NCI-H69 (cell line): ENCODE results near the gene CBX2.

Experiments
- DNase-seq: peaks from one replicate; lab custom pipeline; 2025; lab: John Stamatoyannopoulos, UW

CBX2 gene

GRCh38 chr17:79829004-79829403 lies 51.1 kb downstream of the CBX2 start:
- DNase-seq, result no peak

DNA sequence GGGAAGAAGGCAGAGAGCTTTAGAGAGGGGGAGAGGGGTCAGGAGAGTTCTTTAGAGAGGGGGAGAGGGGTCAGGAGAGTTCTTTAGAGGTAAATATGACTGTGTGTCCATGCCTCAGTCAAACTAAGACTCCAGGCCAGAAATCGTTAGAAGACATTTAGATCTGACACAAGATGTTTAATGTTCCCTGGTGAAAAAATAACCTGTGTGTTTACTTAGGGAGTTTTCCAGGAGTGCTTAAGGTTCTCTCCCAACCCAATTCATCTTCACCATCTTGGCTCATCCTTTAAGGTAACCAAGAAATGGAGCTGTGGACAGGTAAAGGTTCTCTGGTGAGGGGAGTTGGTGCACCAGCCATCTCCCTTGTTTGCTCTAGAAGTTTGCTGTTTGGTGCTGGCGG lies 51.5 kb downstream of the CBX2 start:
- DNase-seq, result no peak

GRCh38 chr17:79830303-79830702 lies 52.4 kb downstream of the CBX2 start:
- DNase-seq, result no peak

GRCh38 chr17:79830763-79831264 lies 52.9 kb downstream of the CBX2 start:
- DNase-seq, result peak; percentile 41

GRCh38 chr17:79831265-79832217 lies 53.6 kb downstream of the CBX2 start:
- DNase-seq, result no peak

DNA sequence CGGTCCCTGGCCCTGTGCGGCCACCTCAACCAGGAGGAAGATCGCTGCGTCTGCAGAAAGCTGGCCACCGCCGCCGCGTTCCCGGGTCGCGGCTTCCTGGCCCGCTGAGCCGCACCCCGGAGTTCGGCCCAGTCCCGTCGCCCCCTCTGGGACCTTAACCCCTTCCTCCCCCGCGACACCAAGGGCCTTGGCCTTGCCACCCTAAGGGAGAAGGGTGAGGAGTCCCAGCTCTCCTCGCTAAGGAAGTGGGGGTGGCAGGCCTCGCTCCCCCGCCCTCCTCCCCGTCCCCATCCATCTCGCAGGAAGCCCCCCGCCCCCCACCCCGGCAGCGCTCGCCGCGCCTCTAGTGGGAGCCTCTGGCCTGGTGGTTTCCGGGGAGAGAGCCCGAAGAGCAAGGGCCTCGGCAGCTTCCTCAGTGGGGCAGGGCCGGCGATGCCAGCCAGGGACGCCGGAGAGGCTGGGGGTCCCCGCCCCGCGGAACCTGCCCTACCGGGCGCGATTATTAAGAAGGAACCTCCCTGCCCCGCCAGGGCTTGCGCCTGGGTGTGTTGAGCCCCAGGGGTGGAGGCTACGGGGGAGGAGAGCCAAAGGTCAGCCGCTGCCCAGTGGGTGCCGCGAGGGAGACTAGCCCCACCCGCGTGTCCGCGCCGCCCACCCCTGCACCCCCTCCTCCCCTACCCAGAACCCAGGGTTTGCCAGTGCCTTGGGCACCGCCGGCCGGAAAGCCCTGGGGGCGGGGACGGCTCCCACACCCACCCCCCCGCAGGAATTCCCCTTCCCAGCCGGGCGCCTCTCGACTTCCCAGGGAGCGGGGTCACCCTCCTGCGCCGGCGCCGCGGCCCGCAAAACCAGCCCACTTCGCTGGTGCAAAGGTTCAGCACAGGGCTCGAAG lies 54.5 kb downstream of the CBX2 start:
- DNase-seq, result no peak

DNA sequence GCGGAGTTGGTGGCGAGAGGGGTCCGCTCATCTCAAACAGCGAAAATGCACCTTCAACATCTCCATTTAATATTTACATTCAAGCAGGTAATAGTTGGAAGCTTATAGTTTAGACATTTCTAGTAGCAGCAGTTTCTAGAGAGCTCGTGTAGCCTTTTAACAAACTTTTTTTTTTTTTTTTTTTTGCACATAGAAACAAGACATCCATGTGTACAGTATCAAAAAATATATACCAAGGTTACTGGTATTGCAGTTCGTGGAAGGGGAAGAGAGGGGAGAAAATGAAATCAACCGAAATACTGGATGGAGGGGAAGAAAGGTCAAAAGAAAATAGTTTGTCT lies 55.1 kb downstream of the CBX2 start:
- DNase-seq, result no peak

- DNase-seq, result no peak
Observed at GRCh38 chr17:79833744-79834564, 56.0 kb downstream of the CBX2 start.

DNA sequence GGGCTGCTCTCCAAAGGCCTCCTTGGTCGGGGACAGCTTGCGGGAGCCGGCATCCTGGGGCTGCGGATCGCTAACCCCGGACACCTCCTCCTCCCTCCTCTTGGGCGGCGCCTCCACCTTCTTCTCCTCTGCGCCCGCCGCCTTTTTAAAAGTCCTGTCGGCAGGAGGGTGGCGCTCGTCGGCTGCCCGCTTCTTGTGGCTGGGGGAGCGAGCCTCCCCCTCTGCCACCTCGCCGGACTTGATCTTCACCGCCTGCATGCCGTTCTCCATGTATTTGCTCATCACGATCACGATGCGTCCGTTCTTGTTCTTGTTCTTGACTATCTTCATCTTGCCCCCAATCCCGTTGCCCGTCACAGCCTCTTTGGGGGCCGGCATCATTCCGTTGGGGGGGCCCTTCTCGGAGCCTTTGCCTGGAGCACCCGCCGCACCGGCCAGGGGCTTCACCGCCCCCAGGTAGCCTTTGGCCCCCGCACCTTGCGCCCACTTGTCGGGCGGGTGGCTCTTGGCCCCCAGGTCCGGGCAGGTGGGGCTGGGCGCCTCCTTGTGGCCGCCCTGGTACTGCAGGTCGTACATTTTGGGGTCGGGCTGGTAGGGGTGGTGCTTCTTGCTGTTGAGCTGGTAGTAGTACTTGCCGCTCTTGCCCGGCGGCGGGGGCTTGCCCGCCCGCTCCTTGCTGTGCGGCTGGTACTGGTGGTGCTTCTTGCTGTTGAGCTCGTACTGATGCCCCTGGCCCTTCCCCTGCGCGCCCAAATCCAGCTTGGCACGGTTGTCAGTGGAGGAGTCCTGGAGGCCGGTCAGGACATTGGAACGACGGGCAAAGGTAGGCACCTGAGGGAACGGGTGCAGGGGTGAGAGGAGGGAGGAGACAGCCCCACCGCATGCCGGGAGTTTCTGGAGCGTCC lies 56.9 kb downstream of the CBX2 start:
- no peak for DNase-seq

GRCh38 chr17:79835470-79835899 lies 57.5 kb downstream of the CBX2 start:
- no peak for DNase-seq

- peak; percentile 97 for DNase-seq
Observed at GRCh38 chr17:79835953-79836509, 58.1 kb downstream of the CBX2 start.

- peak; percentile 70 for DNase-seq
Observed at GRCh38 chr17:79836510-79836971, 58.6 kb downstream of the CBX2 start.

- DNase-seq, result peak; percentile 81
Observed at GRCh38 chr17:79836972-79837887, 59.3 kb downstream of the CBX2 start.
